Activated CD4-positive, alpha-beta T cell treated with anti-CD3 and anti-CD28 coated beads for 36 hours (primary cell): Measurements from ENCODE around the gene SLC24A4. TPM values are rescaled to one million over a fixed set of nuclear protein-coding genes. Genes with fewer than 3 reads are reported as not detected.

Experiments
- ATAC-seq: fragments of 200-7000 bp; cut with Tn5 transposase; one replicate; pipeline ENCODE4 v1.10.0; 2021; ENCODE audit warnings: mild to moderate bottlenecking, moderate library complexity
- CTCF ChIA-PET: fragments of 350-600 bp; sonication (Branson Sonifier 250); formaldehyde crosslinking; loops from one replicate; lab custom pipeline; 2021; ENCODE audit warnings: antibody characterized with exemption; lab: Charles Lee
- POLR2A ChIA-PET: fragments of 350-600 bp; sonication (Branson Sonifier 250); formaldehyde crosslinking; loops from one replicate; lab custom pipeline; 2021; ENCODE audit warnings: antibody characterized with exemption, inconsistent platforms; lab: Charles Lee
- DNase-seq: peaks from one replicate; pipeline ENCODE4 v3.0.0-alpha.2; 2020
- H3K27ac Mint-ChIP-seq: one replicate; pipeline ENCODE4 v1.8.0; 2021; ENCODE audit warnings: mixed read lengths
- H3K27me3 Mint-ChIP-seq: one replicate; pipeline ENCODE4 v1.8.0; 2021; ENCODE audit warnings: mixed read lengths
- H3K36me3 Mint-ChIP-seq: one replicate; pipeline ENCODE4 v1.8.0; 2021; ENCODE audit warnings: low read depth, mixed read lengths
- H3K4me1 Mint-ChIP-seq: one replicate; pipeline ENCODE4 v1.8.0; 2021; ENCODE audit warnings: mixed read lengths
- H3K4me3 Mint-ChIP-seq: one replicate; pipeline ENCODE4 v1.8.0; 2021; ENCODE audit warnings: mild to moderate bottlenecking, moderate library complexity, mixed read lengths
- H3K9me3 Mint-ChIP-seq: one replicate; pipeline ENCODE4 v1.8.0; 2021; ENCODE audit warnings: low read depth, mixed read lengths
- intact Hi-C, 2 experiments: fragments of 100-400 bp; cut with DNase I in 1 of 2; cut with micrococcal nuclease in 1 of 2; formaldehyde crosslinking; loops; one replicate each; pipeline versions ENCODE4 v1.14.2 to v1.15.1; 2022 to 2024; cut with DNase I, micrococcal nuclease
- total RNA-seq, 2 experiments: library from RNA; stranded (reverse); gene quantifications; one replicate each; pipeline ENCODE4 v1.2.3, GENCODE V29; 2021

The SLC24A4 gene
- total RNA-seq, 2 experiments from 2014 or later: not detected

DNA sequence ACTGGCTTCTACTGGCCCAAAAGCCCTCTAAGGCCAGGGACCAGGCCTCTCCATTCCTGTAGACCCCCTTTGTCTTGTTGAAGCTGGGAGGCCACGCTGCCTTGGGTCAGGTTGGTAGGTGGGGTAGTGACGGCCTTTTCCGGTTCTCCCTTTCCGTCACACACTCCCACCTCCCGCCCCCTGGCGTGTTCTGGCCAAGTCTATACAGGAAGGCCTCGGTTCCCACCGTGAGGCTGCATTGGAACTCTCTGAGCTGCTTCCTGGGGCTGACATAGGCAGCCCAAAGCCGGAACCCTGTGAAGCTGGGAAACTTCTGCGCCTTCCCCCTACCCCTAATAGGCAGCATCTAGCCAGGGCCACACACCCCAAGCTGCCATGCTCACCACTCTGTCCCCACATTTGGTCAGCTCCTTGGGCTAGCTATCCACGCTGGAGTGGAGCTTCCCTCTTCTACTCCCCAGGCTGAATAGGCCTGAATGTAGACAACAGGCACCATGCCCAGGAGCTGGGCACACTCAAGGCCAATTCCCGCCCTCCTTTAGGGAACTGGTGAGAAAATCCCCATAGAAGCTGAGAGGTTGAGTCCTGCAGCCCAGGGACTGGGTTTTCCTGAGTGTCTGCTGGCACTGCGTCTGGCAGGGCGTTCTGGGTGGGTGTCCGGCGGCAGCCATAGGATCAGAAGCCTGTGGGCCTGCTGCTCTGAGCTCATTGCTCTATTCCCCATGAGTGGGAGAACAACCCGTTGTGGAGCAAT lies 226.3 kb downstream of the SLC24A4 start:
- peaks cover 22% of the 10 kb centered on the region for H3K4me1 Mint-ChIP-seq
- no peaks in the 10 kb centered on the region for H3K9me3 Mint-ChIP-seq
- intact Hi-C loops: loop anchor here (2.0 to 10.0 kb wide), 3 partner anchors 38 to 684 kb away; partner anchors contain the start of gene TC2N (in 1 of the 2)
- H3K27ac Mint-ChIP-seq: no peak overlapping the region
- ChIA-PET CTCF (interaction anchor here (0.5 to 1.8 kb wide), 8 partner anchors 36 to 245 kb away, joined by 3 to 4 read pairs (median 4); partner anchors contain the start of gene GOLGA5), POLR2A (no interaction called here)
- DNase-seq (no peak), ATAC-seq (no peak)
- no peak overlapping the region for H3K4me3 Mint-ChIP-seq
- H3K36me3 Mint-ChIP-seq: no peaks in the 10 kb centered on the region
- H3K27me3 Mint-ChIP-seq: no peaks in the 10 kb centered on the region

DNA sequence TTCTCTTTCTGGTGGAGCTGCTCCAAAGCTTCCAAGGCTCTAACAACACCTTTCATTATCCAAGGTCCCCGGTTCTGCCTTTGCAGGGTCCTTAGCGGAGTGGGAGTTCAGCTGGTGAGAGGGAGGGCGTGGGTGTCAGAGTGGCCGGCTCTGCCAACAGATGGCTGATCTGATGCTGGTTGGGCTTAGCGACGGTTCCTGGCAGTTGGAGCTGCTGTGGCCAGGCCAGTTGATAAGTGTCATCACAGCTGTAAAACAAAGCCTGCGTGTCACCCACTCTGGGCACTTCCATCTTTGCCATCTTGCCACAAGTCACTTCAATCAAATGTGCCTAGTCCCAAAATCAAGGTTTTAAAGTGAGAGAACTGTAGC lies 226.9 kb downstream of the SLC24A4 start:
- peaks cover 22% of the 10 kb centered on the region for H3K4me1 Mint-ChIP-seq
- no peaks in the 10 kb centered on the region for H3K36me3 Mint-ChIP-seq
- intact Hi-C loops: loop anchor here (2.0 to 10.0 kb wide), 4 partner anchors 37 to 685 kb away; partner anchors contain the start of gene TC2N (in 1 of the 2)
- H3K27me3 Mint-ChIP-seq: no peaks in the 10 kb centered on the region
- ATAC-seq: no peak
- no peak for DNase-seq
- no peaks in the 10 kb centered on the region for H3K9me3 Mint-ChIP-seq
- ChIA-PET POLR2A (no interaction called here), CTCF (interaction anchor here (0.5 to 1.8 kb wide), 8 partner anchors 13 to 244 kb away, joined by 3 to 4 read pairs (median 4); partner anchors contain the start of gene GOLGA5)
- H3K27ac Mint-ChIP-seq: no peak overlapping the region
- H3K4me3 Mint-ChIP-seq: no peak overlapping the region

Other genes with a start within 250 kb of the SLC24A4 start
- 10 to 100 TPM; 32.7 to 36.0 TPM for gene ATXN3, start 216.6 kb upstream of the SLC24A4 start, total RNA-seq
- gene NDUFB1, start 201.5 kb upstream of the SLC24A4 start, total RNA-seq: 100 to 1,000 TPM in 1 of 2 experiments, 10 to 100 TPM in 1; 68.9 to 118 TPM
- 100 to 1,000 TPM; 102 to 117 TPM for gene CPSF2, start 201.2 kb upstream of the SLC24A4 start, total RNA-seq
- gene RIN3, start 190.6 kb downstream of the SLC24A4 start, total RNA-seq: 10 to 100 TPM; 23.1 to 26.4 TPM